ENCODE results near the gene ACTN1.
"Not testable (repeated sequence)": the region's sequence is repeated elsewhere in the genome, so short reads cannot be mapped to it uniquely, and the experiment has no call there.

The ACTN1 gene

GRCh38 chr14:68979021-68979721 lies at the start of gene ACTN1:
Gene ACTN1 (minus strand): TSS chr14:68979302. CDS start chr14:68979056, 246 bp downstream.
- DNase-seq = peak; percentile 72 to 76

- no peak for DNase-seq
Measured at GRCh38 chr14:69027242-69027913, 48.3 kb upstream of the ACTN1 start.

GRCh38 chr14:69023035-69023434 lies 43.9 kb upstream of the ACTN1 start:
- DNase-seq = no peak

GRCh38 chr14:69022093-69022492 lies 43.0 kb upstream of the ACTN1 start:
- DNase-seq = not testable (repeated sequence)

GRCh38 chr14:69017706-69018105 lies 38.6 kb upstream of the ACTN1 start:
- no peak for DNase-seq

GRCh38 chr14:69014829-69015259 lies 35.7 kb upstream of the ACTN1 start:
- peak in 1 of 2 donors; percentile 31 for DNase-seq

- DNase-seq = peak; percentile 13 to 64
Measured at GRCh38 chr14:69013943-69014782, 35.1 kb upstream of the ACTN1 start.

GRCh38 chr14:69012256-69012953 lies 33.3 kb upstream of the ACTN1 start:
- no peak for DNase-seq

- DNase-seq = no peak
Measured at GRCh38 chr14:69010648-69011047, 31.5 kb upstream of the ACTN1 start.

GRCh38 chr14:69008421-69008884 lies 29.4 kb upstream of the ACTN1 start:
- DNase-seq = no peak

- DNase-seq = no peak
Measured at GRCh38 chr14:69006346-69006745, 27.2 kb upstream of the ACTN1 start.

- no peak for DNase-seq
Measured at GRCh38 chr14:69005432-69006148, 26.5 kb upstream of the ACTN1 start.

- no peak for DNase-seq
Measured at GRCh38 chr14:69004731-69005431, 25.8 kb upstream of the ACTN1 start.

GRCh38 chr14:69003626-69004025 lies 24.5 kb upstream of the ACTN1 start:
- DNase-seq = no peak

- no peak for DNase-seq
Measured at GRCh38 chr14:69002069-69002468, 23.0 kb upstream of the ACTN1 start.

GRCh38 chr14:69001375-69001774 lies 22.3 kb upstream of the ACTN1 start:
- DNase-seq = no peak

GRCh38 chr14:68998062-68998461 lies 19.0 kb upstream of the ACTN1 start:
- no peak for DNase-seq

- DNase-seq = no peak
Measured at GRCh38 chr14:68995731-68996130, 16.6 kb upstream of the ACTN1 start.

- DNase-seq = no peak
Measured at GRCh38 chr14:68994056-68994455, 15.0 kb upstream of the ACTN1 start.

- no peak for DNase-seq
Measured at GRCh38 chr14:68987653-68988036, 8.5 kb upstream of the ACTN1 start.

GRCh38 chr14:68986926-68987652 lies 8.0 kb upstream of the ACTN1 start:
- no peak for DNase-seq

All from CD4-positive, alpha-beta T cell treated with Interferon alpha-2 for 1 hour (primary cell).